Measurements from ENCODE around the gene SH2D1A.

GRCh38 chrX:124414281-124414680 lies 67.9 kb downstream of the SH2D1A start:
- TF ChIP-seq CTCF (IDR thresholded peaks at IDR 0.05) (no peak), POLR2A (IDR thresholded peaks at IDR 0.05) (no peak)

Measured in vagina (tissue), 2 donors.